Fibroblast of pulmonary artery (primary cell): Measurements from ENCODE around the gene TBC1D22B.

Experiments
- DNase-seq: peaks from one replicate; pipeline ENCODE4 v3.0.0-alpha.2; 2010; ENCODE audit warnings: low read depth
- H3K4me3 ChIP-seq: replicated peaks from 2 replicates; pipeline ENCODE4 v1.5.1; 2011; ENCODE audit warnings: low read depth, mild to moderate bottlenecking, control low read depth, low read length, moderate library complexity
- TF ChIP-seq, protein P1 (sequence below): IDR thresholded peaks from 2 replicates; pipeline ENCODE4 v1.5.1; 2011; ENCODE audit warnings: mild to moderate bottlenecking, control low read depth, low read length, inconsistent platforms; ENCODE audit errors: missing control alignments

The TBC1D22B gene

GRCh38 chr6:37258405-37259105, 983 bp downstream of the TBC1D22B start:
- peak overlapping the region; percentile 94 for H3K4me3 ChIP-seq
- DNase-seq = no peak
- TF ChIP-seq, protein P1, sequence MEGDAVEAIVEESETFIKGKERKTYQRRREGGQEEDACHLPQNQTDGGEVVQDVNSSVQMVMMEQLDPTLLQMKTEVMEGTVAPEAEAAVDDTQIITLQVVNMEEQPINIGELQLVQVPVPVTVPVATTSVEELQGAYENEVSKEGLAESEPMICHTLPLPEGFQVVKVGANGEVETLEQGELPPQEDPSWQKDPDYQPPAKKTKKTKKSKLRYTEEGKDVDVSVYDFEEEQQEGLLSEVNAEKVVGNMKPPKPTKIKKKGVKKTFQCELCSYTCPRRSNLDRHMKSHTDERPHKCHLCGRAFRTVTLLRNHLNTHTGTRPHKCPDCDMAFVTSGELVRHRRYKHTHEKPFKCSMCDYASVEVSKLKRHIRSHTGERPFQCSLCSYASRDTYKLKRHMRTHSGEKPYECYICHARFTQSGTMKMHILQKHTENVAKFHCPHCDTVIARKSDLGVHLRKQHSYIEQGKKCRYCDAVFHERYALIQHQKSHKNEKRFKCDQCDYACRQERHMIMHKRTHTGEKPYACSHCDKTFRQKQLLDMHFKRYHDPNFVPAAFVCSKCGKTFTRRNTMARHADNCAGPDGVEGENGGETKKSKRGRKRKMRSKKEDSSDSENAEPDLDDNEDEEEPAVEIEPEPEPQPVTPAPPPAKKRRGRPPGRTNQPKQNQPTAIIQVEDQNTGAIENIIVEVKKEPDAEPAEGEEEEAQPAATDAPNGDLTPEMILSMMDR = no peak

GRCh38 chr6:37259191-37259590, 1.6 kb downstream of the TBC1D22B start:
- TF ChIP-seq, protein P1 = no peak
- peak overlapping the region; percentile 94 for H3K4me3 ChIP-seq
- no peak for DNase-seq

DNA sequence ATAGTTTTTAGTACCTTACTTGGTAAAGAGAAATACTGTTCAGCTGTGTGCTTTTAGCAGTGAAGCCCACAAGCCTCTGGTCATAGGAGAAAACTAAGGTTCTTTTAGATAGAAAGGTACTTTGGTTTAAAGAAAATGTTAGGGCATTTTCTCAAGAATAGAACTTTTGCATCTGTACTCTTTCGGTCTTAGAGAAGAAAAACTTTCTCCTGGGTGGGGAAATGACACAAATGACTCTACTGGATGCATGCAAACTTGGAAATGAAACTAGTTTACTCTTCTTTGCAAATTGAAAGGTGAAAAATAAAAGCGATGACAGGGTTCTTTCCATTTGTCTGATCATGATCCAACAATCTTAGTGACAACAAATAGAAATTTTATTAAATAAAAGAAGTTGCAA, 2.5 kb downstream of the TBC1D22B start:
- TF ChIP-seq, protein P1 = no peak
- H3K4me3 ChIP-seq = no peak overlapping the region
- no peak for DNase-seq

GRCh38 chr6:37260444-37260843, 2.9 kb downstream of the TBC1D22B start:
- no peak overlapping the region for H3K4me3 ChIP-seq
- DNase-seq = no peak
- TF ChIP-seq, protein P1 = no peak

DNA sequence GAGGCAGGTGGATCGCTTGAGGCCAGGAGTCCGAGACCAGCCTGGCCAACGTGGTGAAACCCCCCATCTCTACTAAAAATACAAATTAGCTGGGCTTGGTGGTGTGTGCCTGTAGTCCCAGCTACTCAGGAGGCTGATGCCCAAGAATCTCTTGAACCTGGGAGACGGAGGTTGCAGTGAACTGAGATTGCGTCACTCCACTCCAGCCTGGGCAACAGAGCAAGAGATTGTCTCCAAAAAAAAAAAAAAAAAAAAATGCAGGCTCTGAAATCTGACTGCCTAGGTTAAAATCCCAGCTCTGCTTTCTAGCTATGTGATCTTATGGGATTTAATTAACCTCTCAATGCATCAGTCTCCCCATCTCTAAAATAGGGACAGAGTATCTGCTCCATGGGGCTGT, 3.6 kb downstream of the TBC1D22B start:
- DNase-seq = no peak
- TF ChIP-seq, protein P1 = no peak
- H3K4me3 ChIP-seq = no peak overlapping the region

DNA sequence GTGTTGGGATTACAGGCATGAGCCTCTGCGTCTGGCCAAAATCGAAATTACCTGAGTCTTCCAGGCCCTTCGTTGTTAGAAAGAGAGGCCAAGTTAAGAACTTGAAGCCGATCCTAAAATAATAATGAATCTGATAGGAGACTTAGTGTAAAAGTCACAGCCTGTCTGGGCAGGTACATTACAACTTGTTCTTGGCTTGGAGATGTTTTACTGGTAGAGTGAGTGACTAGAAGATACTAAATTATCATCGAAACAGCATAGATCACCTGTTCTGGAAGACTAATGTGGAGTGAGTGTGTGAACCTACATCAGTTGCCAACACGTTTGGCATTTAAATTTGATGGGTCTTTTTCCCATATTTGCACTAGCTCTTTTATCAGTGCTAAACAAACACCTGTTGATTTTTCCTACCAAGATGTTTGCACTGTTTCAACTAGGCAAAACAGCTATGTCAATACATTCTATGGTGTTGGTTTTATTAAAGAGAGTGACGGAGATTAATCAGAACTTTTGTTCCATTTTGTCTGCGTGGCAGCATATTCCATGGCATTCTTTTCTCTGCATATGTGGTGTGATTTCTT, 5.0 kb downstream of the TBC1D22B start:
- H3K4me3 ChIP-seq = no peak overlapping the region
- TF ChIP-seq, protein P1 = no peak
- no peak for DNase-seq

- DNase-seq = no peak
- TF ChIP-seq, protein P1 = no peak
- no peak overlapping the region for H3K4me3 ChIP-seq
Observed at GRCh38 chr6:37265001-37265400, 7.4 kb downstream of the TBC1D22B start.
